T-helper 22 cell (primary cell): ENCODE measurements around the gene SLAMF8.

Experiments used
- DNase-seq: peaks from one replicate; pipeline ENCODE4 v3.0.0-alpha.2; 2020; ENCODE audit warnings: low read depth

SLAMF8 gene

GRCh38 chr1:159873530-159874143 is 47.0 kb downstream of the SLAMF8 start:
- no peak for DNase-seq

DNA sequence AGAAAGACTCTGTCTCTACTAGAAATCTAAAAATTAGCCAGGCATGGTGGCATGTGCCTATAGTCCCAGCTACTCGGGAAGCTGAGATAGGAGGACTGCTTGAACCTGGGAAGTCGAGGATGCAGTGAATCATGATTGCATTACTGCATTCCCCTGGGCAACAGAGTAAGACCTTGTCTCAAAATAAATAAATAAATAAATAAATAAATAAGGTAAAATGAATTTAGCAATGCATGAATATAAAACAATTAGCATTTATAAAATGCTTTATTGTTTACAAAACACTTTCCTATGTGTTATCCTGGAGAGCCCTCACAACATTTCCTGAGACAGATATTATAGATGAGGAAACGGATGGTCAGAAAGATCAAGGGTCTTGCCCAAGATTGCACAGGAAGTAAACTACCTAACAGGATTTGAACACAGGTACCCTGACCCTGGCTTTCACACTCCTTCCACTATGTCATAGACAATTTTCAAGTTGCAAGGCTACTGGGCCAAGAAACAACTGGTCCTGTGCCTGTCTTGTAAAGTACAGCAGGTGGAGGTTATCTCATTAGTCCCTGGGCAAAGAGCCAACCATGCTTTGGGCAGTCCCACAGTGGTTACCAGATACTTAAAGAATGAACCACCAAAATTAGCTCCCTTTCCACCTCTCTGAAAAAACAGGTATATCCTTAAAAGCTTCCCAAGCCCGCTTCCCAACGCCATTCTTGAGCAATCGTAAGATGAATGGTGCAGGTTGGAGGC is 51.2 kb downstream of the SLAMF8 start:
- no peak for DNase-seq

GRCh38 chr1:159879136-159879535 is 52.5 kb downstream of the SLAMF8 start:
- no peak for DNase-seq

- DNase-seq: no peak
These were observed 53.3 kb downstream of the SLAMF8 start for GRCh38 chr1:159879977-159880376.

DNA sequence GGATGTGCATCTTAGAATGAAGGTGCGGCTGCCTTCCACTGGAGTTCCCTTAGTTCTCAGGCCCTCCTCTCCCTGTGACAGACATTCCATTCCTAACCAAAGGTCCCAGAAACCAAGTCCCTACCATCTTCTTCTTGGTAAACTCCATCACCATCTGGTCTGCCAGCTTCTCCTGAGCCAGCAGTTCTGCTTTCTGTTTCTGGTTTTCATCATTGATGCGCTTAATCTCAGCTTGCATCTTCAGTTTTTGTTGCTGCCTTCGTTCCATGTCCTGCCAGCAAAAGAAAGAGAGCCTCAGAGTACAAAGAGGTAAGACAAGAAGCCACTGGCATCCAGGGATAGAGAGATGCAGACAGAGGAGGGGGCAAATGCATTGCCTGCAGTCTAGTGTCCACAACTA is 53.8 kb downstream of the SLAMF8 start:
- DNase-seq: no peak

- DNase-seq: peak; percentile 28
These were observed 55.2 kb downstream of the SLAMF8 start for GRCh38 chr1:159881622-159882526.

- DNase-seq: no peak
These were observed 55.8 kb downstream of the SLAMF8 start for GRCh38 chr1:159882527-159882862.

DNA sequence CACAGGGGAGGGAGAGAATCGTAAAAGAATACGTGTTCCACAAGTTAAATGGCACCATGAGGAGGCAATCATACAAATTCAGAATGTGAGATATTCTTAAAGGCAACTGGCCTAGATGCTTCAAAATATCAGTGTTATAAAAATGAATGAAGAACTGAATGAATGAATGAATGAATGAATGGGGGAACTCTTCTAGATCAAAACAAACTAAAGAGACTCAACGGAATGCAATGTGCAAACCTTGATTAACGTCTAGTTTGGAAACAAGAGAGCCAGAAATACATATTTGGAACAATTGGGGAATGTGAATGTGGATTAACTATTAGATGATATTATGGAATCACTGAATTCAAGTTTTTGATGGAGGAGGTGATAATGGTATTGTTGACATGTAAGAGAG is 56.5 kb downstream of the SLAMF8 start:
- DNase-seq: no peak

DNA sequence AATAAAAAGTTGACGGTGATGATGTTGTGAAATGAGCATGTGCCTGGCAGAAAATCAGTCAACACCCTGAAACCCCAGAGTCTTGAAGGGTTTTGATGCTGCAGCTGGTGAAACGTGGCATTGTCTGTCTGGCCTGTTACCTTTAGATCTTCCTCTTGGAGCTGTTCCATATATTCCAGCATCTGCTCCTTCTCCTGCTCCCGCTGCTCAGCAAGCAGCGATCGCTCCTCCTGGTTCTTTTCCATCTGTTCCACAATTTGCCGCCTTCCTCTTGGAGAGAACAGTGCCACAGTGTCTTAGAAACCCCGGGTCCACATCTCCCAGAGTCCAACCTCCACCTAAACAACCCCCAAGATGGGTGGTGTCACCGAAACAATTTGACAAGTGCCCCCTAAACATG is 57.6 kb downstream of the SLAMF8 start:
- DNase-seq: no peak
